GM18502 (cell line): ENCODE results near the gene POLR1D.

Source experiments
- ATAC-seq: cut with Tn5 transposase; IDR thresholded peaks from one replicate; pipeline ENCODE4 v1.9.1; 2021; ENCODE audit warnings: mild to moderate bottlenecking; ENCODE audit not compliant: unreplicated experiment, poor library complexity

POLR1D gene

DNA sequence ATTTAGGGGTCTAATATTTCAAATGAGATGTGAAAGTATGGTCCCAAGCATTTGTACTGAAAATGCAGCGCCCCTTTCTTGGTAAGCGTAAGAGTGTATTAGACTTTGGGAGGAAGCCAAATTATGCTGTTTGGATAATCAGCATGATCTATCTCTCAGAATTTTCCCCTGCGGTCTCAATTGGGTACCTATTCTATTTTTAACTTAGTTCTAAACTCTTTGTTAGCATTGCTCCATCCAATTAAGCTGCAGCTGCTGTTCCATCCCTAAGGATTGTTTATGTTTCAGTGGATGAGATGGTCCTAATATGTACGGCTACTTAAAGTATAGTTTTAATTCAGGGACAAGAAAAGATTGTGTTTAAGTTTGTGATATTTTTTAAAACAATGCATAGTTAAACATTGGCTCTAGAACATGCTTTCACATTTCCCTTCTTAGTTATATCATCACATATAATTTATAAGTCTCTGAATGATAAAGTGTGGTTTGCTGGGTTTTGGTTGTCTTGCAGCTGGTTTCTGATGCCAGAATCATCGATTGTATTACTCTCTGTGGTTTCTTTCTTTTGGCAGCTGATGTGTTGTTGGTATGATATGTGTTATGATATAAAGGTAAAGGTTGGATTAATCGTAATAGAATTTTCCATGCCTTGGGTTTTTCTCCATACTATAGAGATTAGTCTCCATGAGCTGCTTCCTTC, 15.0 kb downstream of the POLR1D start:
- ATAC-seq, result no peak

DNA sequence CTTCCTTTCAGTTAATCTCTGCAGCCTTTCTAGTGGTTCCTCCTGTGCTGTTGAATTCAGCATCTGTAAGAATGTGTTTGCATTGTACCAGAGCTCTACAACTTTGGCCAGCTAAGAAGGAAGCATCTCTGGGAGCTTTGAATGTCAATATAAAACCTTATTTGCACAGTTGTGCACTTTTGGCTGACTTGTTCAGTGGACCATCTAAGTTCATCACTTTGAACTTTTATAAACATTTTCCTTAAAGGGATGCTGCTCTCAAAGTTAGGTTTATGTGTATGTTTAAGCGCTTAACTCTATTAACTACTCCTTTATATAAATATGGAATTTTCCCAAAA, 15.6 kb downstream of the POLR1D start:
- no peak for ATAC-seq

DNA sequence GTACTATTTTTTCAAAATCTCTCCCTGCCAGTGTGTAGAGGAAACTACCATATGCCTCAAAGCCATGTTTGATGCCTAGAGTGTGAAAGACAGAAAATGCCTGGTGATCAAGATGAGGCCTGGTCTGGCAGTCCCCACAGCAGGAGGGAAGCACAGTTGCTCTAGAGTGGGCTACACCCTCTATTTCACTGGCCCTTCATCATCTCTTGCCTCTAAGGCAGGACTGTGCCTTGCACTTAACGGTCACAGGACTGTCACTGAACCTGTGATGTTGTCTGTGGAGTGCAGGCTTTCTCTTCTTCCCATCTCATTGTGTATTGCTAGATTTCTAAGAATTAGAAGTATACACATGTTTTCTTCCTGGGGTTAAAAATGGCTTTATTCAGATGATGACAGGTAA, 16.3 kb downstream of the POLR1D start:
- ATAC-seq, result no peak

DNA sequence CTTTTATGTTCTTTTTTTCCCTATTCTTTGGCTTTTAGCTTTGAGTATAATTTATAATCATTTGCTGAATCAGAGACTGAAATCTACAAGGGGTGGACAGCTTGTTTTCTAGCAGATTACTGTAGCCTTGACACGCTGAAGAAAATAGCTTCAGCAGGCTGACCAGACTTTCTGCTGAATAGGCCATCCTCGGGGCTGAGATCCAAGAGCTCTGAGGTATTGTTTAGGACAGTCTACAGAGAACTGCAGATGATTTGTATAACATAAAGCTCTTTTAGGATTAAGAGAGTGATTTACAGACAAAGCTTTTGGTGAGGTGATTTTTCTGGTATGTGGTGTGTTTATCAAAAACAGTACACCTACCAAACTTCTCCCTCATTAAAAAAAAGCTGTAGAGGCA, 16.8 kb downstream of the POLR1D start:
- no peak for ATAC-seq

DNA sequence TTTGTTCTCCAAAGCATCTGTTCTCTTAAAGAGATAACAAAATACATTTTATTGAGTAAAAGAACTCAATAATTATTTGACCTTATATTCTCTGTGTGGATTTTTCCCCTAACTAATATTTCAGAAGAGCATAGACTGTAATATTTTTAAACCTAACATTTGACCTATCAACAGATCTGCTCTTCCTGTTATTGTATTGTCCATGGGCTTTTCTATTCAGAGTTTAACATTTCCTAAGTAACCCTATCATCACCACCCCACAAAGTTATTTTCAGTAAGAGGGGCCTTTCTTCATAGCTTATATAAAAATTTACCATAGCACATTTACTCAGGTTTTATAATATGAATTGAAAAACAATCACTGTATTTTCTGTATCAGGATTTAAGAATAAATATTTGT, 17.5 kb downstream of the POLR1D start:
- no peak for ATAC-seq

DNA sequence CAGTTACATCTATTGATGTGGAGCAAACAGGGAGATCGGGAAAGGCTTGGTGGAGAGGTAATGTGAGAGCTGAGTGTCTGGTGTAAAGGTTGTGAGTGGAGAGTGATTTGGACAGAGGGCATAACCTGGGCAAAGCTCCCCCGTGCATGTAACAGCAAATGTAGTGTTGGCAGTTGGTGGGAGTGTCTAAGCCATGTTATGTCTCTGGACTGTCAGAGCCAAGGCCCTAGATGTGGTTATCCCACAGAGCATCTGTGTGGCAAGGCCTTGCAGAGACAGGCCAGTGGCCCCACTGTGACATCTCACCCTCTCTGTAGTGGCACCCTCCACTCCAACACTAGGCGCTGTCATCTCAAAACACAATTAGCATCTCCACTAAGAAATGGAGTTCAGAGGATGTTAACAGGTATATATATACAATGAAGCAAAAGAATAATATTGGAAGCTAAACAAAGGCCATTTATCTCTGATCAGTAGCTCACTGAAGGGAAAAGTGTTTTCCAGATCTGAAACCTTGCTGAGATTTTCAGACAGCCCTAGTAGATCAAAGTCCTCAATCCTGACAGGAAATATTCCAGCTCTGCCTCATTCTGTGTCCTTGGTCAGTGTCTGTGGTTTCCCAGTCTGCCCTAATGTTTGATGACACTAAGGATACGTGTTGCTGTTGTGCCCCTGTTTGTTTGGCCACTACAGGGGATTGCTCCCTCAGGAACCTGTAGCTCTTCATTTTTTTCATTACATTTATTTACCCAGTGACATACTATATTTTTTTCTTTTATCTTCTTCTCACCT, 20.2 kb downstream of the POLR1D start:
- no peak for ATAC-seq

DNA sequence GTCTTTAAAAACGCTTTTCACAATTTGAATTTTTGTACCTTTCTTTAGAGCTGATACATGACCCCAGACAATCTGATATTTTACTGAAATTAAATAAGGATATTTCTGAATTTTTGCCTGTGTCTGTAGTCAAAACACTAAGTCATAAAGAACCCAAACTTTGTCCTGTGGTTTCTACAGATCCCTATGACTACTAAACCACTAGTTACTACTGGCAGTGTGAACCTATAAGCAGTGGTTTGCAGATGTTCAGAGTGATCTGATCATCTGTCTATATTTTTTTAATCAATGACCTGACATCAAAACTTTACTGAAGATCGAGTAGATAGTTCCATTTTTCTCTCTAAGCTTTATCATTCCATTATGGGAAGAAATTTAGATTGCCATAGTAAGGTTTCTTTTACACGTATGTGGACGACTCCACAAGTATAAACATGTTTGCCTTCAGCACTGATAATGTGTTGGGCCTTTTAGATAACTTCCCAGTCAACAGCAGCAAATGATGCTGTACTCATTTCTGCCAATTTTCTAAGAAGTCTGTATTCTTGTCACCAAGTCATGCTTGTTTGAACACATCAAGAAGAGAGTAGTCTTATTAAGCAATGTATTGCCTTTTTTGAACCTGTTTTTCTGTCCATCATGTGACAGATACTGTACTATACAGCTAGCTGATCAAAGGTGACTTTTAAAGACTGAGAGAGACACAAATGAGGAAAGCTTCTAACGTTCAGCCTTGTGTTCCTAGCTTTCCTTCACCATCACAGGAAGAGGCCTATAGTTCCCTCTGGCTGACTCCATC, 21.8 kb downstream of the POLR1D start:
- ATAC-seq, result no peak

DNA sequence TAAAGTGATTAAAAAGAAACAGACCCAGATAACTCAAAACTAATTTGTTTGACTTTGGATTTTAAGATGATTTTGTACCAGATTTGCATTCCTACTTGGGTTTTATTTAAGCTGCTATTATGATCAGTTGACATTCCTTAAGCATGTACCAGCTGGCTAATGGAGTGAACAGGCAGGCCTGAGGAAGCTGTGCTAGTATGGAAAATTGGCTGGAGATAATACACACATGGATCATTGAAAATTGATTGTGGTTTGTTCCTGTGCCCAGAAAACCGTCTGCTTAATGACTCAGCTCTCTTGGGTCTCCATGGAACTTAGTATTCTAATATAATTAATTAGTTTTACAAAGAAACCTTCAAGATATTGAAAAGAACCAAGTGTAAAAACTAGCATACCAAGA, 22.6 kb downstream of the POLR1D start:
- ATAC-seq, result no peak

DNA sequence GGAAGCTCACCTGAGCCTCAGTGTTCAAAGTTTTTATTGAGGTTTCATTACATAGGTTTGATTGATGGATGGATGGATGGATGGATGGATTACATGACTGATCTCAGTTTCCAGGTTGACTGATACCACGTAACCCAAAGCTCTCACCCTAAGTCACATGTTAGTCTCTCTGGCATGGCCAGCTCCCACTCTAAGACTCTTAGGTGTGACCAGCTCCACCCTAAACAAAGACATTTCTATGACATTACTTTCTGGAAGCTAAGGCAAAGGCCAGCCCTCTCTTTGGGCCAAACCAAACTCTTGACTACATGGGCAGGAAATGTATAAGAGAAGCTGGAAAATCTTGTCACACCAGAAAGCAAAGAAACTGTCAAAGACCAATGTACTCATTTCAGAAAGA, 28.6 kb downstream of the POLR1D start:
- no peak for ATAC-seq

DNA sequence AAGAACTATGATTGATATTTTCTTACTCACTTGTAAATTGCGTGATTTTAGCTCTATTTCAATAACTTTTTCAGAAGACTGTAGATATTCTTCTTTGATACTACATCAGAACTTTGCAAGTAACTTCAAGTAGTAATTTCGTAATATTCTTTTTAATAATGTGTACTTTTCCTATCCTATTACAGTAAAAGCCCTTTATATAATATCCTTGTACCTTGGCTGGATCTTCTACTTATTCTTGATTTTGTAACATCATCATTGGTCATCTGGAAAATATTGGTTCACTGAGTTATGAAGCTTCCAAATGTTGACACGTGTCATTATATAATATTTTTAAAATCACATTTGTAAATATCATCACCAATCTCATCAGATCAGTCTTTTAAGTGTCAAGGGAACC, 32.4 kb downstream of the POLR1D start:
- ATAC-seq, result no peak

DNA sequence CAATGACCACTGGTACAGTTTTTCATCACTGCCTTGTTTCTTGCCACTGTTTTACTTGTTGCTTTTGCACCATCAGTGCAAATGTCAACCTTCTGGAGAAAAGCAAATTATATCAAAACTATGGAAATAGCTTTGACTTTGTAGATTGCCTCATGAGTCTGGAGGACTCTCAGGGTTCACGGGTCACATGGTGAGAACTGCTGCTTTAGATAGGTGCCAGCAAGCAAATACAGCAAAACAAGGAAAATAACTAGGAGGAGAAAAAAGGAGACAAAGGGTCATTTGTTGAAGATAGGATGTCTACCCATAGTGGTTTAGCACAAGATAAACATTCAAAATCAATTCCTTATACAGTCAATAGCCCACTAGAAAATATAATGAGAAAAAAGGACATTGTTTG, 33.1 kb downstream of the POLR1D start:
- ATAC-seq, result no peak

DNA sequence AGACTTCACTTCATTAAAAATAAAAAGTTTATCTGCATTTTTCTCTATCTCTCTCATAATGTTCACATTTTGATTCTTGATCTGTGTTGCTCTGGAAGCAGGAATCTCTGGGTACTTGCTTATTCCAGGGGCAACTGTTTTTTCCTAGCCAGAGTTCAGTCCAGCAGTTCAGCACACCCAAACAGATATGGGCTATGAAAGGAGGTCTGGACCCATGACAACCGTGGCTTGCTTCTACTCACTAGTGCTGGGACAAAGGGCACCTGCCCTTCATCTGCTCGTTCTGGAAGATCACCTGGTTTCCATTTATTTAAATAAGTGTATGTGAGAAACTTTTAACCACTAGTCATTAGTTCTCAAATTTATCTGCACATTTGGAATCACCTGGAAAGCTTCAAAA, 36.0 kb downstream of the POLR1D start:
- no peak for ATAC-seq

DNA sequence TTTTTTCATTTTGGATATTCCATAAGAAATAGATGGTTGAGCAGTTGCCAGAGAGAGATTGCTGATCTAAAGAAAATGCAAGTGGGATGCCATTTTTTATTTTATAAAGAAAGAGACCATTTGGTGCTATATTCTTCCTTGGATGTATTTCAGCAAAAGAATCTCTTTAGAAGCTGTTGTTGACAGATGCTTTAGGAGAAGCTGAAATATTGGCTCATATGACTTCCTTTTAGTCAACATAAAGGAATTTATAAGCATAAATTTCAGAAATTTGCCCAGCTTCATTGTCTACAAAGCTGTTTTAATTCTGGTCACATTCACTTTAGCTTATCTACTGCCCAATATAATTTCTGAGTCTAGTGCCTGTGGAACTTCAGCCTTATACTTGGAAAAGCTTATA, 36.9 kb downstream of the POLR1D start:
- no peak for ATAC-seq

DNA sequence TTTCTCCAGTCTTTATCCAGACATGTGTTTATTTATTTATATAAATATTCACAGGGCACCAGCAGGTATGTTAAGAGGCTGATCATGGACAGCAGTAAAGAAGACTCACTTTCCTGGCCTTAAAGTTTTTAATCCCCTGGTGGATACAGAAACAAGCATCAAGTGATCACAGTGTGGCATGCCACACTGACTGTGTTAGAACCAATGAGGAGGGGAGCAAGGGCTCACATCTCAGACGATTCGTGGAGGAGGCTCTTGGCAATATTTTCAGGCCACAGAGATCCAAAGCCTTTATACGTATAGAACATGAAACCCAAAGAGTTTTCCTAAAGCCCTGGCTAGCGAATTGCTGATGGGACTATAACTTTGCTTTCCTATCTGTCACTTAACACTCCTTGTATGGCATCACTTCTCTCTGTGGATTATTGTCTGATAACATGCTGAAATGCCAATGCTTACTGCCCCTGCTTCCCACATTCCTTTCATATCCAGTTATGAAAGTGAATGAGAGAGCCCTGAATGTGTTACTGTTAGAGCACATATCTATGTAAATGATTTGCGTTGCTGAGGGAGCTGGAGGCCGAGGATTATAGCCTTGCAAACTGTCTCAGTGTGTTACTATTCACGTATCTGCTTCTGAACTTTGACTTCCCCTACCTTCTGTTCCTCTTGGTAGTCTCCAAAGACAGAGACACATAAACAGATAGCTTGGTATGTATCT, 37.6 kb downstream of the POLR1D start:
- ATAC-seq, result no peak

DNA sequence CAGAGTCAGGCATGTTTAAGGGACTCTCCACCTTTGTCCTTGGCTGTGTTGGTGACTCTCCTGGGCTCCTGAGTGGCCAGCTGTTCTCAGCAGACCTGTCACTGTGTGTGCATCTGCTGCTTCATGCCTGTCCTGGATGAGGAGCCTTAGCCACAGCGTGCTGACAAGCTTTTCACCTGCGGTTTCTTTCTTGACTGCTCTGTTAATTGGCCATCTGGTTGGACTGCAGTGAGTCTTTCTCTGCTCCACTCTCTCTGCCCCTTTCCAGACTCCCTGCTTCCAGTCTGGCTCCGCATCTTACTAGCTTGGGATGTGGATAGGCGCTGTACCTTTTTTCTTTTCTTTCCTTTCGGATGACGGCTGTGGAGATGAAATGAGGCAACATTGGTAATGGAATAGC, 38.8 kb downstream of the POLR1D start:
- ATAC-seq, result no peak

DNA sequence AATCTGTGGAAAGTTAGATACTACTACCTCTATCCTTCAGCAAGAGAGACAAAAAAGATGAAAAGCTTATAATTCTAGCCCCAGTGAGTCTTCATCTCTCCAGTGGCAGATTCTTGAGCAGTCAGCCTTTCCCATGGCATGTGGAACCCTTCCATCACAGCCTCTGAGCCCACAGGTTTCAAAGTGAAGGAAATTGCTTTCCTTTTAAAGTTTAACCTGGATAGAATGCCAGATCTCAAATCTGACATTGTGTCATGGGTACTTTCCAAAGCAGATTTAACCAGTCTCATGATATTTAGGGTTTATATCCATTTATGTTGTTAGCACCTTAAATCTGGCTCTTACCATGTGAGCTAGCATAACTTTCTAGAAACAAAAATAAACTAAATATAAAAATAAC, 39.3 kb downstream of the POLR1D start:
- ATAC-seq, result no peak

DNA sequence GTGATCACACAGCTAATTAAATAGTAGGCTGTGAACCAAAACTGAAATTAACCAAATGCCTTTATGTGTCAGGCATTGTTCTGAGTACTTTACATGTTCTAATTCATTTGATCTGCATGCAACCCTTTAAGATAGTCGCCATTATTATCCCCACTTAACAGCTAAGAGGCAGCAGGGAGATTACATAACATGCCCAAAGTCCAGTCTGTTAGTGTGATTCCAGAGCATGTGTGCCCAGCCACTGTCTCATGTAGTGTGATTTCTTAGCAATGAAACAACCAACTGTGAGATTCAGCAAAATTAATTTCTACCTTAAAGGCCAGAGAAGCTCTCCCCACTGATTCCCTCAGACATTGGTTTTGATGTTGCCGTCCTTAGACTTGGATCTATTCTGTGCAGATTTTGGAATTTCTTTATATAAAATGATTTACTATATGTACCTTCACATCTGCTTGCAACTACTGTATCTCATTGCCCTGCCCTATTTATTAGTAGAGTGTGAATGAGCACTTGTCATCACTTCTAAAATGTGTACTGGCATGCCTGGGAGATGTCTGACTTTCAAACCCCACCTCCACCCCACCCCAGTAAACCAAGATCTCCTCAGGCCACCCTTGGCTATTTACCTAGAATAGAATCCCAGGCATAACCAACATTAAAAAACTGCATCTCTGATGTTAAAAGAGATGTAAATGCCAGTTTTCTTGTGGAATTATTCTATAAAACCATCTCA, 41.2 kb downstream of the POLR1D start:
- no peak for ATAC-seq

DNA sequence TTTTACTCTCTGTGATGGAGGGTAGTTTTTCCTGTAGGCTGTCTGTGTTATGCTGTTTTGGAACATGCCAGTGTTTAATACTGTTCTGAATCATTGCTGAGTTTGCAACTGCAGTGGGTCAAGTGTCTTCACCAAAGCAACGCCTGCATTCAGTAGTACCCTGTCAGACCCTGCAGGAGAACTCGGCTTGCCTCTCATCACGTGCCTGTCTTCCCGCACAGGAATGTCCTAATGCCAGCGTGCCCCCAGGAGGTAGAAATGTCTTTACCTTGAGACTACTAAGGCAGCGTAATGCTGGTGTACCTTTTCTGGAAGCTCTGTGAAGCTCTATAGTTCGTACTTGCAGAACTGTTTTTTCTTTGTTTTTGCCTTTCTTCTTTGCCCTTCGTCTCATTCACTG, 42.3 kb downstream of the POLR1D start:
- no peak for ATAC-seq

DNA sequence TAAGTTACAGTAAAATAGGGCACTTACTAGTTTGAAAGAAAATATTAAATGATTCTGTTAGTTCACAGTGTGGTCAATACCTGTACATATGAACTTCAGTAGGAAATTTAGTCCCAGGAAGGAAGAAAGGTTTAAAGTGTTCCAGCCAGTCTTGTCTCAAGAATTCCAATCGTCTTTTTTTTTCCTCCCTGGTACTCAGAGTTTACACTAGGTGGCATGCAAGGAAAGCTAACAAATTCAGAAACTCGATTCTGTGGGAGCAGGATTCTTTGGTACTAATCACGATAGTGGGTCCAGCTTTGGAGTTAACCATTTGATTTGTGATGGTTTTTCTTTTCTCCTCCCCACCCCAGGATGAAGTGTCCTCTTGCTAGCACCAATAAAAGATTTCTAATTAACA, 43.6 kb downstream of the POLR1D start:
- no peak for ATAC-seq

DNA sequence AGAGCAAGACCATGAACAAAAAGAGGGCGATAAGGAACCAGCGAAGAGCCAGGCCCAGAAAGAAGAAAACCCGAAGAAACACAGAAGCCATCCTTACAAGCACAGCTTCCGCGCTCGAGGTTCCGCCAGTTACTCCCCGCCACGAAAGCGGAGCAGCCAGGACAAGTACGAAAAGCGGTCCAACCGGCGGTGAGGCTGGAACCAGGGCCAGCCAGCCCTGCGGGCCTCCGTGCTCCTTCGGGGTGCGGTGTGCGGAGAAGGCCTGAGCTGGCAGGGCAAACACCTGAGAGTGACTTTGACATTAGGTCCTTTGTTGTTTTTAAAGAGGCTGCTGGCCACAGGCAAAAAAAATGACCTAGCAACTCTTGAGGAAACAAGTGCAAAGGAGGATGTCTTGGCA, 44.1 kb downstream of the POLR1D start:
- no peak for ATAC-seq
